Central memory CD8-positive, alpha-beta T cell (primary cell): Measurements from ENCODE around the gene PRR36.

ENCODE experiments used
- ATAC-seq: fragments of 150-1000 bp; cut with Tn5 transposase; replicated peaks from 2 replicates; pipeline ENCODE4 v1.10.0; 2022; ENCODE audit warnings: mild to moderate bottlenecking, moderate FRiP score, moderate number of reproducible peaks; ENCODE audit not compliant: poor library complexity, severe bottlenecking; ENCODE audit errors: extremely low read depth
- DNase-seq, 2 donors: peaks; one replicate each; pipeline ENCODE4 v3.0.0; 2021; ENCODE audit warnings: low spot score in 2 of 2
- H3K27ac Mint-ChIP-seq: one replicate; pipeline ENCODE4 v1.8.0; 2022; ENCODE audit warnings: low read depth, mild to moderate bottlenecking, moderate library complexity, mixed read lengths
- H3K27me3 Mint-ChIP-seq: one replicate; pipeline ENCODE4 v1.8.0; 2022; ENCODE audit warnings: mixed read lengths
- H3K36me3 Mint-ChIP-seq: one replicate; pipeline ENCODE4 v1.8.0; 2022; ENCODE audit warnings: mild to moderate bottlenecking, moderate library complexity, mixed read lengths; ENCODE audit not compliant: insufficient read depth
- H3K4me1 Mint-ChIP-seq: one replicate; pipeline ENCODE4 v1.8.0; 2022; ENCODE audit warnings: mixed read lengths
- H3K4me3 Mint-ChIP-seq: one replicate; pipeline ENCODE4 v1.8.0; 2022; ENCODE audit warnings: mild to moderate bottlenecking, moderate library complexity, mixed read lengths
- H3K9me3 Mint-ChIP-seq: one replicate; pipeline ENCODE4 v1.8.0; 2022; ENCODE audit warnings: mixed read lengths

The PRR36 gene

DNA sequence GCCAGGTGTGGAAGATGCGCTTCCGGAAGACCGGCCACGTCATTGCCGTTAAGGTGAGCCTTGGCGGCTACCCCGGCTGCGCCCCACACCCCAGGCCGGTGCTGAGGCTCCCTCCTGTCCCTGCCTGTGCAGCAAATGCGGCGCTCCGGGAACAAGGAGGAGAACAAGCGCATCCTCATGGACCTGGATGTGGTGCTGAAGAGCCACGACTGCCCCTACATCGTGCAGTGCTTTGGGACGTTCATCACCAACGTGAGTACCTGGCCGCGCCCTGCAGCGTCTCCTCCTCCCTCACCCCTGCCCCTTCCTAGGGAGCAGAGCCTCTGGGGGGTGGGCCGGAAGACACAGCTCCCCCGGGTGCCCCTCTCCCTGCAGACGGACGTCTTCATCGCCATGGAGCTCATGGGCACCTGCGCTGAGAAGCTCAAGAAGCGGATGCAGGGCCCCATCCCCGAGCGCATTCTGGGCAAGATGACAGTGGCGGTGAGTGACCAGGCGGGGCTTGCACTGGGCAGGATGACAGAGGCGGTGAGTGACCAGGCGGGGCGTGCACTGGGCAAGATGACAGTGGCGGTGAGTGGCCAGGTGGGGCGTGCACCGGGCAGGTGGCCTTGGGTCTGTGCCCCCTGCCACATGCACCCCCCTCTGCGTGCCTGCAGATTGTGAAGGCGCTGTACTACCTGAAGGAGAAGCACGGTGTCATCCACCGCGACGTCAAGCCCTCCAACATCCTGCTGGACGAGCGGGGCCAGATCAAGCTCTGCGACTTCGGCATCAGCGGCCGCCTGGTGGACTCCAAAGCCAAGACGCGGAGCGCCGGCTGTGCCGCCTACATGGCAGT is 36.4 kb upstream of the PRR36 start:
- no peak overlapping the region for H3K4me3 Mint-ChIP-seq
- peaks cover 32% of the 10 kb centered on the region for H3K36me3 Mint-ChIP-seq
- peaks cover 8% of the 10 kb centered on the region for H3K27me3 Mint-ChIP-seq
- peaks cover 19% of the 10 kb centered on the region for H3K4me1 Mint-ChIP-seq
- H3K9me3 Mint-ChIP-seq = no peaks in the 10 kb centered on the region
- DNase-seq = no peak
- ATAC-seq = no peak
- H3K27ac Mint-ChIP-seq = no peak overlapping the region

DNA sequence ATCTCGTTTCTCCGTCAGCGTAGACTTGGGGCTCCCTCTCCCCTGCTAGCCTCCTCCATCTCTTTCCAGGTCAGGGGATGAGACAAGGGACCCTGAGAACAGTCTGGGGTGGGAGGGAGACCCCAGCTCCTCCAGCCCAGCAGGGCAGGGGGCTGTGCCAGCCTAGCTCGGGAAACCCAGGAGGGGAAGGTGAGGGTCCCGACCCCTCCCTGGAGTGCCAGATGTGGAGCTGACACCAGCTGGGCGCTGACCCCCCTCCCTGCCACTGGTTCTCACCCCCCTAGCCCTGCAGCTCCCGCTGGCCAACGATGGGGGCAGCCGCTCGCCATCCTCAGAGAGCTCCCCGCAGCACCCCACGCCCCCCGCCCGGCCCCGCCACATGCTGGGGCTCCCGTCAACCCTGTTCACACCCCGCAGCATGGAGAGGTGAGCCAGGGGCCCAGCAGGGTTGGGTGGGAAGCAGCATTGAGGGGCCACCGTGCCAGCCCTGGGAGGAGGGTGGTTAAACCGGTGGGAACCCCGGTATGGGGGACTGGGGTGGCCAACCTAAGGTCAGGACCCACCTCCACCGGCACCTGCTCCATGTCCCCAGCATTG is 35.4 kb upstream of the PRR36 start:
- no peak for DNase-seq
- H3K36me3 Mint-ChIP-seq = peaks cover 34% of the 10 kb centered on the region
- H3K27ac Mint-ChIP-seq = no peak overlapping the region
- H3K4me1 Mint-ChIP-seq = peaks cover 27% of the 10 kb centered on the region
- ATAC-seq = no peak
- H3K27me3 Mint-ChIP-seq = no peaks in the 10 kb centered on the region
- no peak overlapping the region for H3K4me3 Mint-ChIP-seq
- H3K9me3 Mint-ChIP-seq = no peaks in the 10 kb centered on the region

DNA sequence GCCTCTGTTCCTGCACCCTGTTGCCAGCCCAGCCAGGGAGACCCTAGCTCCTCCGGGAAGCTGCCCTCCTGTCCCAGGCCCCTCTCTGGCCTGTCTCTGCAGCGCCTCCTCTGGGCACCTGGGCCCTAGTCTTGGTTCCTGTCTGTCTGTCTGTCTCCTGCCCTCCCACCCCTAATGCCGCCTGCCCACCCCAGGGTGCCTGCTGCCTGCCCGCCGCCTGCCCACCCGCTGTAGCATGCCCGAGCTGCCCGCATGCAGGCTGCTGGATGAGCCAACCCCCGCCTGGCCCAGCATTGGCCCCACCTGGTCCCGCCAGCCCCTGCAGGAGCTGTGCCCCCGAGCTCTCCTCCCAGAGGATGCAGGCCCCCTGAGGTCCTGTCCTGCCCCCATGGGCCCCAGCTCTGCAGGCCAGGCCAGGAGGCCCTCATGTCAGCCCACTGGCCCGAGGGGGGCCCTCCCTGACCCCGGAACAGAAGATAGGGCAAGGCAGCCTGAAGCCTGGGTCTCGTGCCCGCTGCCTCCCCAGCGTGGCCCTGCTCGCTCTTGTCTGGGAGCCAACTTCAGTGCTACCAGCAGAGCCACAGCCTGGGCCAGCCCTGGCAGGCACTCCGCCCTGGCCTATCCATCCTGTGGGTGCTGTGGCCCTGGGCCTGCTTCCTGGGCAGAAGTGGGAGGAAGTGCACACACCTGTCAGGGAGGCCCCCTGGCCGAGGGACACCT is 34.7 kb upstream of the PRR36 start:
- Mint-ChIP-seq H3K36me3 (peaks cover 36% of the 10 kb centered on the region), H3K27ac (no peak overlapping the region), H3K27me3 (no peaks in the 10 kb centered on the region), H3K4me1 (peaks cover 30% of the 10 kb centered on the region), H3K9me3 (no peaks in the 10 kb centered on the region), H3K4me3 (no peak overlapping the region)
- ATAC-seq (no peak), DNase-seq (no peak)

DNA sequence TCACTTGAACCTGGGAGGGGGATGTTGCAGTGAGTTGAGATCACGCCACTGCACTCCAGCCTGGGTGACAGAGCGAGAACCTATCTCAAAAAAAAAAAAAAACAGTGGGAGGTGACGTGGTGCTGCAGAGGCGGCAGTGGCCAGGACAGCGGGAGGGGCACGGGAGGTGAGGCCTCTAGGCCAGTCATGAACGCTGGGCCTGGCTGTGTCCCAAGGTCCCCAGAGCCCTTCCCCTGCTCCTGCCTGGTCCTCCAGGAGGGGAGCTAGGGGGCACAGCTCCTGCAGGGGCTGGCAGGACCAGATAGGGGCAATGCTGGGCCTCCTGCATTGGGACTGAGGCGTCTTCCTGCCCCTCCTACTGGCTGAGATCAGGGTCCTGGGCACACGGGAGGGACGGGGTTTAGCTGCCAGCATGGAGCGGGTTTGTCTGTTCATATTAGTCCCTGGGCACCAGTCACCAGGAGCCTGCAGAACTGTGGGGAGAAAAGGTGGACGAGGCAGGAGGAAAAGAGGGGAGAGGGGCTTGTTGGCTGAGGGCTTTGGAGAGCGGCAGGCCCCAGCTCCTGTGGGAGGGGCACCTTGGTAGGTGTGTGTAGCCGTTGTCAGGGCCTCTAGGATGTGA is 34.0 kb upstream of the PRR36 start:
- Mint-ChIP-seq H3K9me3 (no peaks in the 10 kb centered on the region), H3K4me3 (no peak overlapping the region), H3K27ac (peak overlapping the region; percentile 76), H3K27me3 (no peaks in the 10 kb centered on the region), H3K36me3 (peaks cover 42% of the 10 kb centered on the region), H3K4me1 (peaks cover 36% of the 10 kb centered on the region)
- ATAC-seq = no peak
- no peak for DNase-seq

DNA sequence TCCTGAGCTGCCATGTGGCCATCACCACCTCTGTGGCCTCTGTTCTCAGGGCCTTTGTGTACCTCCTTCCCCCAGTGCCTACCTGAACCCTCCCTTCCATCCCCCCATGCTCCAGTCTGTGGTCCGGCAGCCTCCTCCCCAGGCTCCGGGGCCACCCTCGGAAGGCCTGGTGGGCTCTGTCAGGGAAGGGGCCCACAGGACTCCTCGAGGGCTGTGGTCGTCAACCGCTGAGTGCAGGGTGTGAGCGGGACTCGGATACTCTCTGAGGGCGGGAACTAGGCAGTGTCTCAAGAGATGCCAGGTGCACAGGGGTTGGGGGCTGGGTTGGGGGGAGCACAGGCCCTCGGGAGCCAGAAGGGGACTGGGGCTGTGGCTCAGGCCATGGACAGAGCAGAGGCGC is 33.4 kb upstream of the PRR36 start:
- Mint-ChIP-seq H3K4me3 (no peak overlapping the region), H3K36me3 (peaks cover 42% of the 10 kb centered on the region), H3K27me3 (no peaks in the 10 kb centered on the region), H3K27ac (peak overlapping the region; percentile 76), H3K9me3 (no peaks in the 10 kb centered on the region), H3K4me1 (peaks cover 42% of the 10 kb centered on the region)
- ATAC-seq (no peak), DNase-seq (no peak)

DNA sequence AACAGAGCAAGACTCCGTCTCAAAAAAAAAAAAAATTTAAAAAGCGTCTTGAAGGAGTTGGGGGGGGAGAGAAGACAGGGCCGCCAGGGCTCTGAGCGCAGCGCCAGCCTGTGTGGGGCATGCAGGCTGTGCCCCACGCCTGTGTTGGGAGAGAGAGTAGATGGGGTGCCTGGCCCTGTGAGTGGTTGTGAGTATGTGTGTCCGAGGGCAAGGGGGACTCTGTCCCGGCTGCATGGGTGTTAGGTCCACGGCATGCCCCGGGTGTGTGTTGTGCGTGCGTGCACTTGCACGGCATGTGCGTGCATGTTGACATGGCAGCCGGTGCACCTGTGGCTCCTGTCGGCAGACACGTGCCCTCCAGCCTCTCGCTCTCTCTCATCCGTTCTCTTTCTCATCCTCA is 32.9 kb upstream of the PRR36 start:
- Mint-ChIP-seq H3K4me3 (no peak overlapping the region), H3K4me1 (peaks cover 42% of the 10 kb centered on the region), H3K27me3 (no peaks in the 10 kb centered on the region), H3K36me3 (peaks cover 42% of the 10 kb centered on the region), H3K27ac (peak overlapping the region; percentile 62), H3K9me3 (no peaks in the 10 kb centered on the region)
- DNase-seq (no peak), ATAC-seq (no peak)

DNA sequence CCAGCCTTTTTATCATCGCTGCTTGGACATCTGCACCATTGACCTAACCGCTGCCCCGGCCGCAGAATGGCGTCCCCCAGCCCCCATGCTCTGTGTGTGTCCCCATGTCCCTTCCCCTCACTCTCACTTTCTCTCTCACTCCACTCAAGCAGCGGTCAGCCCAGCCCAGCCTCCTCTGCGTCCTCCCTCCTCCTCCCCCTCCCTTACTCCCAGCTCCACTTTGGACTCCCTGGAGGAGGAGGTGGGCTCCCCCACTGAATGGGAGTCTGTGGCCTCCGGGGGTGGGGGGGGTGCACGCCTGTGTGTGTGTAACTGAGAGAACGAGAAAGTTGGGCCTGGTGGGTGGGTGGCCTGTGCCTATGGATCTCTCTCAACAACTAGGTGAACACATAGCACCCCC is 31.7 kb upstream of the PRR36 start:
- ATAC-seq (no peak), DNase-seq (no peak)
- peaks cover 42% of the 10 kb centered on the region for H3K4me1 Mint-ChIP-seq
- no peaks in the 10 kb centered on the region for H3K9me3 Mint-ChIP-seq
- H3K27ac Mint-ChIP-seq = peak overlapping the region; percentile 98
- peaks cover 33% of the 10 kb centered on the region for H3K36me3 Mint-ChIP-seq
- H3K27me3 Mint-ChIP-seq = no peaks in the 10 kb centered on the region
- H3K4me3 Mint-ChIP-seq = peak overlapping the region; percentile 83

DNA sequence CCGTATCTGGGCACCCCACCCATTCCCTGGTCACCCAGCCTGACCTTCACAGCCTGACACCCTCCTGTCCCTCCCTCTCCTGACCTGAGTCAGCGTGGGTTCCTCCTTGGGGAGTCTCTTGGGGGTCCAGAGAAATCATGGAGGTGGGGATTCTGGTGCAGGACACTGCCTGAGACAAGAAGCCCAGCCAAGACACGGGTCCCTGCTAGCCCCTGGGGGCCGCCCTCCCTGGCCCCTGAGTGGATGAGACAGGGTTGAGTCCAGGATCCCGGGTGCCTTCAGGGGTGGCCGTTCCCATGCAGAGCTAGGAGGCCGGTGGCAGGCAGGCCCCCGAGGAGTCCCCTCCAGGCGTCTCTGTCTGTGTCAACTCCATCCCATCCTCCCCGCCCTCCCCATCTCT is 31.1 kb upstream of the PRR36 start:
- Mint-ChIP-seq H3K27ac (peak overlapping the region; percentile 98), H3K4me1 (peaks cover 42% of the 10 kb centered on the region), H3K4me3 (peak overlapping the region; percentile 83), H3K9me3 (no peaks in the 10 kb centered on the region), H3K27me3 (no peaks in the 10 kb centered on the region), H3K36me3 (peaks cover 31% of the 10 kb centered on the region)
- DNase-seq (peak in 1 of 2 donors; percentile 9), ATAC-seq (no peak)

DNA sequence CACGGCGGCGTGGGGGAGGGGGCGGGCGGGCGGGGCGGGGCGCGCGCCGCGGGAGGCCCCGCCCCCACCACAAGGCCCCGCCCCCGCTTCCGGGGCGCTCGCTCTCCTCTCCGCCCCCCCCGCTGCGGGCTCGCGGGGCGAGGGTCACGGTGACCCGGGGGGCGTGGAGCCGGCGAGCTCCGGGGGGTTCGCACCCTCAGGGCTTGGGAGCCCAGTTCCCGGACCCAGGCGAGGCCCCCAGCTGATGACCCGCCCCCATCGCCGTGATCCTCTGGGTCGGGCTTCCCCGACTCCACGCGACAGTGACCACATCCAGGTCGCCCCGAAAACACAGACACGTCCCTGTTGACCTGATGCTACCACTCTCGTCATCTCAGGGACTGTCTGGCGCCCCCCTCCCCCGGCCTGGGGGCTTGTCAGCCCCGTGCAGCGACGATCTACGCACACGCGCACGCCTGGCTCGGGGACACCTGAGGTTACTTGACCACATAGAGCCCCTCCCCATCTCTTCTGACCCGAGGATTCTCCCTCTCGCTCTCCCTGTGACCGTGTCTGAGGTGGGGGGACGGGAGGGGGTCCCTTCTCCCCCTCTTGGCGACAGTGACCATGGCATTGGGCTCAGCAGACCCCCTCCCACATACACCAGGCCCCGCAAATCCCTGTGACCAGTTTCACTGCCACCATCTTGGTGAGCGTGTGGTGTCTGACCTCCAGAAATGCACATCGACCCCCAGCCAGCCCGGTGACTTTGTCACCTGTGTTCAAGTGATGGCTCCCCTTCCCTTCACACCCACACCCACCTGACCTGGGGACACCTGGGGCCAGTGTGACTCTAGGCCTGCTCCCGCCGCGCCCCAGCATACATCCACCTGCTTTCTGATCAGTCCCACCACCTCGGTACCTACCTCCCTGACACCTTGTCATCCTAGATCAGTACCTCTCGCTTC is 30.2 kb upstream of the PRR36 start:
- DNase-seq (peak; percentile 78 to 91), ATAC-seq (peak; percentile 86)
- no peaks in the 10 kb centered on the region for H3K27me3 Mint-ChIP-seq
- H3K9me3 Mint-ChIP-seq = no peaks in the 10 kb centered on the region
- H3K4me1 Mint-ChIP-seq = peaks cover 42% of the 10 kb centered on the region
- peaks cover 29% of the 10 kb centered on the region for H3K36me3 Mint-ChIP-seq
- H3K27ac Mint-ChIP-seq = peak overlapping the region; percentile 98
- H3K4me3 Mint-ChIP-seq = peak overlapping the region; percentile 83

DNA sequence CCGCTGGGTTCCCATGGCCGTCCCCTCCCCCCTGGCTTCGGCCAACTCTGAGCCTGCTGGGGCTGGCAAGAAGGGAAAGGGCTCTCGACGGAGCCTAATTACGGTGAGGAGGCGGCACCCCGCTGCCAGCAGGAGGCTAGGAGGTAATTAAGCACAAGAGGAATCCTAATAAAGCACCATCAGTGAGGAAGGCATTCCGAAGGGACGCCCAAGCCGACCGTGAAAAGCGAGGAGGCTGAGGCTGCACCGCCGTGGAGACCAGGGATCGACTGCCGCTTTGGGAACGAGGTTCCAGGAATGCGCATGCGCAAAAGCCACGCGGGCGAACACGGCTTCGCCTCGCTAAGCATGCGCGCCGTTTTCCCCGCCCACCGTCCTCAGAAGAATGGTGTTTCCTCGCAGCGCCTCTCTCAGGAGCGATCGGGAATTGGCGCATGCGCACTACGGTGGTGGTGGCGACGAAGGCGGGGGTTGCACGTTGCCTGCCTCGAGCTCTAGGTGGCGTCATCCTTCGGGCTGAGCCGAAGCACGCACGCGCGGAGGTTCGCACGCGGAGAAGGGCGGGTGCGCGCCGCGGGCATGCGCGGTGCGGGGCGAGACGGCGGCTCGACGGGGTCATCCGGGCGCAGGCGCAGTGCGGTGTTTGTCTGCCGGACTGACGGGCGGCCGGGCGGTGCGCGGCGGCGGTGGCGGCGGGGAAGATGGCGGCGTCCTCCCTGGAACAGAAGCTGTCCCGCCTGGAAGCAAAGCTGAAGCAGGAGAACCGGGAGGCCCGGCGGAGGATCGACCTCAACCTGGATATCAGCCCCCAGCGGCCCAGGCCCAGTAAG is 29.3 kb upstream of the PRR36 start, which contains the start of gene MAP2K7:
Gene MAP2K7 (plus strand): TSS at position 634 of the 830 bp plus-strand sequence. CDS start 68 bp downstream, at position 702.
- H3K4me3 Mint-ChIP-seq = peak within 1 kb of the TSS; percentile 83
- H3K4me1 Mint-ChIP-seq = peaks cover 42% of the 10 kb centered on the region
- ATAC-seq (peak; percentile 61), DNase-seq (peak; percentile 100)
- peaks cover 28% of the 10 kb centered on the region for H3K36me3 Mint-ChIP-seq
- no peaks in the 10 kb centered on the region for H3K27me3 Mint-ChIP-seq
- peak within 1 kb of the TSS; percentile 98 for H3K27ac Mint-ChIP-seq
- H3K9me3 Mint-ChIP-seq = no peaks in the 10 kb centered on the region

DNA sequence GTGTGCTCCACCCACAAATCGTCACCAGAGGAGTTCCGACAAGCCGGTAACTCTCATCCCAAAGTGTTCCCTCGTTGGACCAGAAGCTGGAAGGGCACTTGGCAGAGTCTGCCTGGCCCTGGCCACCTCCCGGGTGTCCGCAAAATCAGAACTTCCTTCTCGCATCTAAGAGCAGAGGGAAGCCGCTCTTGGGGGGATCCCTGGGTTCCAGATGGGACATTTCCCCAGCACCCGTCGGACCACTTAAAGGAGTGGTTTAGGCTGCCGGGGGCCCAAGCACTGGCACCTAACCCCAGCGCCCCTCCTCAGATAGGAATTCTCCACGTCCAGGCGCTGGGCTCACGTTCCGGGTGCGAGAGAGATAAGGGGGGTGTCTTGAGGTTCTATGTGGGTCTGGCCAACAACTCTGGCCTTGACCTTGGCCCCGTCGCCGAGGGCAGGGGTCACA is 28.6 kb upstream of the PRR36 start:
- ATAC-seq (no peak), DNase-seq (no peak)
- peaks cover 25% of the 10 kb centered on the region for H3K36me3 Mint-ChIP-seq
- peaks cover 42% of the 10 kb centered on the region for H3K4me1 Mint-ChIP-seq
- H3K4me3 Mint-ChIP-seq = peak overlapping the region; percentile 83
- H3K9me3 Mint-ChIP-seq = no peaks in the 10 kb centered on the region
- H3K27me3 Mint-ChIP-seq = no peaks in the 10 kb centered on the region
- H3K27ac Mint-ChIP-seq = peak overlapping the region; percentile 98
